ENCODE measurements around the gene TRIM33. TPM values are rescaled to one million over a fixed set of nuclear protein-coding genes. Genes with fewer than 3 reads are reported as not detected.

The TRIM33 gene
- total RNA-seq (2014; rRNA removed; shearing (Covaris generic)) (17.6 and 19.7 TPM in 2 replicates), polyA plus RNA-seq (2016; fragmentation: Nextera tagmentation; extraction: Ambion mirVana) (7.9 and 10.6 TPM in 2 replicates)

- WGBS, 2 experiments (ENCODE audit: low coverage in 1 of 2, low lambda C conversion rate in 2 of 2, missing lambda C conversion rate in 2 of 2) = 1% methylated on average over 44 to 85 of the region's 90 CpGs
- Histone ChIP-seq H3F3A (ENCODE audit: insufficient read depth) (0 out of 2 replicates have a peak, but pooled peaks cover 6% of the 10 kb centered on the region), H3K4me1 (ENCODE audit: insufficient read depth) (peaks cover 25% of the 10 kb centered on the region), H3K4me3 (peak within 1 kb of the TSS; percentile 91), H4K20me1 (ENCODE audit: insufficient read depth) (peaks cover 9% of the 10 kb centered on the region), H3K9me2 (ENCODE audit: insufficient read depth) (no peaks in the 10 kb centered on the region), H3K9ac (peak within 1 kb of the TSS; percentile 87), H3K4me2 (ENCODE audit: unreplicated experiment) (peak within 1 kb of the TSS; percentile 98), H3K9me3 (ENCODE audit: low read depth) (no peaks in the 10 kb centered on the region), H2AFZ (peak within 1 kb of the TSS; percentile 93), H3K27me3 (replicated peaks; ENCODE audit: insufficient read depth) (no peaks in the 10 kb centered on the region), H3K36me3 (ENCODE audit: low read depth) (peaks cover 4% of the 10 kb centered on the region; the same call in 1 of the 2 replicates), H3K27ac (peak within 1 kb of the TSS; percentile 69), H3K79me2 (ENCODE audit: insufficient read depth) (peaks cover 45% of the 10 kb centered on the region)
- TF ChIP-seq EZH2 (IDR thresholded peaks at IDR 0.05; ENCODE audit: insufficient read depth, poor library complexity, severe bottlenecking) = no peak
- TF ChIP-seq EZH2phosphoT487 (IDR thresholded peaks at IDR 0.05; ENCODE audit: insufficient read depth, low read depth) = no peak
- DNase-seq = peak; percentile 97
- in situ Hi-C loops (cut with MboI) = no loop called here
Observed at GRCh38 chr1:114511032-114511785, at the start of gene TRIM33. Gene TRIM33 (minus strand): TSS chr1:114511203. CDS start chr1:114511076, 127 bp downstream.

GRCh38 chr1:114559356-114559755 lies 48.4 kb upstream of the TRIM33 start:
- TF ChIP-seq EZH2 (IDR thresholded peaks at IDR 0.05; ENCODE audit: insufficient read depth, poor library complexity, severe bottlenecking) (no peak), EZH2phosphoT487 (IDR thresholded peaks at IDR 0.05; ENCODE audit: insufficient read depth, low read depth) (no peak)
- H3K79me2 ChIP-seq (ENCODE audit: insufficient read depth) = no peaks in the 10 kb centered on the region
- in situ Hi-C loops (cut with MboI) = no loop called here
- no peaks in the 10 kb centered on the region for H3K27me3 ChIP-seq (replicated peaks; ENCODE audit: insufficient read depth)
- H4K20me1 ChIP-seq (ENCODE audit: insufficient read depth) = no peaks in the 10 kb centered on the region
- no peaks in the 10 kb centered on the region for H3K36me3 ChIP-seq (ENCODE audit: low read depth)
- no peak overlapping the region for H3K4me2 ChIP-seq (ENCODE audit: unreplicated experiment)
- no peak overlapping the region for H3K4me3 ChIP-seq
- WGBS, 2 experiments (ENCODE audit: low coverage in 1 of 2, low lambda C conversion rate in 2 of 2, missing lambda C conversion rate in 2 of 2) = 57 to 61% methylated on average over 3 of the region's 3 CpGs
- no peak overlapping the region for H3K9ac ChIP-seq
- H3K9me2 ChIP-seq (ENCODE audit: insufficient read depth) = no peaks in the 10 kb centered on the region
- H3F3A ChIP-seq (ENCODE audit: insufficient read depth) = no peaks in the 10 kb centered on the region
- H3K4me1 ChIP-seq (ENCODE audit: insufficient read depth) = no peaks in the 10 kb centered on the region
- no peak overlapping the region for H2AFZ ChIP-seq
- H3K9me3 ChIP-seq (ENCODE audit: low read depth) = no peaks in the 10 kb centered on the region
- no peak for DNase-seq
- no peak overlapping the region for H3K27ac ChIP-seq

- peak; percentile 30 for DNase-seq
- H3K79me2 ChIP-seq (ENCODE audit: insufficient read depth) = no peaks in the 10 kb centered on the region
Observed at GRCh38 chr1:114558544-114558943, 47.5 kb upstream of the TRIM33 start.

GRCh38 chr1:114554577-114554976 lies 43.6 kb upstream of the TRIM33 start:
- H3K27ac ChIP-seq = no peak overlapping the region
- H3K4me2 ChIP-seq (ENCODE audit: unreplicated experiment) = no peak overlapping the region
- H3K79me2 ChIP-seq (ENCODE audit: insufficient read depth) = no peaks in the 10 kb centered on the region
- H3K9me2 ChIP-seq (ENCODE audit: insufficient read depth) = no peaks in the 10 kb centered on the region
- no peaks in the 10 kb centered on the region for H3K9me3 ChIP-seq (ENCODE audit: low read depth)
- H3K9ac ChIP-seq = no peak overlapping the region
- no peaks in the 10 kb centered on the region for H3F3A ChIP-seq (ENCODE audit: insufficient read depth)
- TF ChIP-seq EZH2 (IDR thresholded peaks at IDR 0.05; ENCODE audit: insufficient read depth, poor library complexity, severe bottlenecking) (no peak), EZH2phosphoT487 (IDR thresholded peaks at IDR 0.05; ENCODE audit: insufficient read depth, low read depth) (no peak)
- H2AFZ ChIP-seq = no peak overlapping the region
- WGBS, 2 experiments (ENCODE audit: low coverage in 1 of 2, low lambda C conversion rate in 2 of 2, missing lambda C conversion rate in 2 of 2) = 90 to 95% methylated on average over 2 of the region's 2 CpGs
- H4K20me1 ChIP-seq (ENCODE audit: insufficient read depth) = no peaks in the 10 kb centered on the region
- H3K27me3 ChIP-seq (replicated peaks; ENCODE audit: insufficient read depth) = no peaks in the 10 kb centered on the region
- in situ Hi-C loops (cut with MboI) = no loop called here
- DNase-seq = no peak
- no peaks in the 10 kb centered on the region for H3K4me1 ChIP-seq (ENCODE audit: insufficient read depth)
- H3K4me3 ChIP-seq = no peak overlapping the region
- H3K36me3 ChIP-seq (ENCODE audit: low read depth) = no peaks in the 10 kb centered on the region

More at GRCh38 chr1:114558544-114558943, 47.5 kb upstream of the TRIM33 start:
- no peaks in the 10 kb centered on the region for H3K9me2 ChIP-seq (ENCODE audit: insufficient read depth)
- 88 to 96% methylated on average over 1 of the region's 1 CpG for WGBS, 2 experiments (ENCODE audit: low coverage in 1 of 2, low lambda C conversion rate in 2 of 2, missing lambda C conversion rate in 2 of 2)
- H3K4me2 ChIP-seq (ENCODE audit: unreplicated experiment) = no peak overlapping the region
- H3K27ac ChIP-seq = no peak overlapping the region
- H3K27me3 ChIP-seq (replicated peaks; ENCODE audit: insufficient read depth) = no peaks in the 10 kb centered on the region
- H3K9me3 ChIP-seq (ENCODE audit: low read depth) = no peaks in the 10 kb centered on the region
- no peak overlapping the region for H3K9ac ChIP-seq
- H3K36me3 ChIP-seq (ENCODE audit: low read depth) = no peaks in the 10 kb centered on the region
- no peak overlapping the region for H2AFZ ChIP-seq
- TF ChIP-seq EZH2phosphoT487 (IDR thresholded peaks at IDR 0.05; ENCODE audit: insufficient read depth, low read depth) (no peak), EZH2 (IDR thresholded peaks at IDR 0.05; ENCODE audit: insufficient read depth, poor library complexity, severe bottlenecking) (no peak)
- in situ Hi-C loops (cut with MboI) = no loop called here
- H4K20me1 ChIP-seq (ENCODE audit: insufficient read depth) = no peaks in the 10 kb centered on the region
- no peak overlapping the region for H3K4me3 ChIP-seq
- H3F3A ChIP-seq (ENCODE audit: insufficient read depth) = no peaks in the 10 kb centered on the region
- no peaks in the 10 kb centered on the region for H3K4me1 ChIP-seq (ENCODE audit: insufficient read depth)

Data from GM23248 (cell line).